ENCODE data around the gene VSX2.
A peak's percentile ranks its signal among the peaks of the same experiment; 100 is the strongest.

Gene VSX2

GRCh38 chr14:74221741-74222140 lies 17.5 kb upstream of the VSX2 start:
- no peak for DNase-seq (ENCODE audit: low spot score)

- DNase-seq (ENCODE audit: low spot score), result no peak
These were observed 16.2 kb upstream of the VSX2 start for GRCh38 chr14:74223016-74223415.

GRCh38 chr14:74231784-74232183 lies 7.5 kb upstream of the VSX2 start:
- no peak for DNase-seq (ENCODE audit: low spot score)

- no peak for DNase-seq (ENCODE audit: low spot score)
These were observed 4.2 kb upstream of the VSX2 start for GRCh38 chr14:74235017-74235416.

GRCh38 chr14:74237441-74237840 lies 1.8 kb upstream of the VSX2 start:
- DNase-seq (ENCODE audit: low spot score), result no peak

- DNase-seq (ENCODE audit: low spot score), result no peak
These were observed 872 bp downstream of the VSX2 start for GRCh38 chr14:74239848-74240793.

GRCh38 chr14:74240794-74241651 lies 1.8 kb downstream of the VSX2 start:
- DNase-seq (ENCODE audit: low spot score), result no peak

- DNase-seq (ENCODE audit: low spot score), result no peak
These were observed 2.4 kb downstream of the VSX2 start for GRCh38 chr14:74241652-74242017.

GRCh38 chr14:74242021-74242779 lies 3.0 kb downstream of the VSX2 start:
- no peak for DNase-seq (ENCODE audit: low spot score)

GRCh38 chr14:74242780-74243042 lies 3.5 kb downstream of the VSX2 start:
- no peak for DNase-seq (ENCODE audit: low spot score)

- no peak for DNase-seq (ENCODE audit: low spot score)
These were observed 3.8 kb downstream of the VSX2 start for GRCh38 chr14:74243051-74243450.

GRCh38 chr14:74244115-74244514 lies 4.9 kb downstream of the VSX2 start:
- DNase-seq (ENCODE audit: low spot score), result no peak

GRCh38 chr14:74245292-74245691 lies 6.0 kb downstream of the VSX2 start:
- no peak for DNase-seq (ENCODE audit: low spot score)

- DNase-seq (ENCODE audit: low spot score), result no peak
These were observed 7.3 kb downstream of the VSX2 start for GRCh38 chr14:74246542-74246941.

GRCh38 chr14:74248017-74248416 lies 8.8 kb downstream of the VSX2 start:
- DNase-seq (ENCODE audit: low spot score), result no peak

- DNase-seq (ENCODE audit: low spot score), result no peak
These were observed 10.5 kb downstream of the VSX2 start for GRCh38 chr14:74249433-74250375.

GRCh38 chr14:74255281-74255680 lies 16.0 kb downstream of the VSX2 start:
- no peak for DNase-seq (ENCODE audit: low spot score)

- DNase-seq (ENCODE audit: low spot score), result peak; percentile 40
These were observed 18.1 kb downstream of the VSX2 start for GRCh38 chr14:74257078-74257940.

- no peak for DNase-seq (ENCODE audit: low spot score)
These were observed 18.9 kb downstream of the VSX2 start for GRCh38 chr14:74257941-74258763.

- no peak for DNase-seq (ENCODE audit: low spot score)
These were observed 19.5 kb downstream of the VSX2 start for GRCh38 chr14:74258764-74259035.
